Activated naive CD4-positive, alpha-beta T cell treated with anti-CD3 and anti-CD28 coated beads for 36 hours (primary cell): ENCODE results near the gene KIRREL1. TPM values are rescaled to one million over a fixed set of nuclear protein-coding genes. Genes with fewer than 3 reads are reported as not detected.

Experiments
- CTCF ChIA-PET: fragments of 350-600 bp; sonication (Branson Sonifier 250); formaldehyde crosslinking; loops from one replicate; lab custom pipeline; 2021; ENCODE audit warnings: antibody characterized with exemption; lab: Charles Lee
- DNase-seq: peaks from one replicate; pipeline ENCODE4 v3.0.0-alpha.2; 2020
- H3K27ac Mint-ChIP-seq: one replicate; pipeline ENCODE4 v1.8.0; 2021; ENCODE audit warnings: mild to moderate bottlenecking, mixed read lengths
- H3K27me3 Mint-ChIP-seq: one replicate; pipeline ENCODE4 v1.8.0; 2021; ENCODE audit warnings: low read depth, mixed read lengths
- H3K36me3 Mint-ChIP-seq: one replicate; pipeline ENCODE4 v1.8.0; 2021; ENCODE audit warnings: low read depth, mixed read lengths
- H3K4me1 Mint-ChIP-seq: one replicate; pipeline ENCODE4 v1.8.0; 2021; ENCODE audit warnings: low read depth, mixed read lengths
- H3K4me3 Mint-ChIP-seq: one replicate; pipeline ENCODE4 v1.8.0; 2021; ENCODE audit warnings: mild to moderate bottlenecking, moderate library complexity, mixed read lengths
- H3K9me3 Mint-ChIP-seq: one replicate; pipeline ENCODE4 v1.8.0; 2021; ENCODE audit warnings: mixed read lengths
- intact Hi-C: fragments of 100-400 bp; cut with micrococcal nuclease; formaldehyde crosslinking; loops from one replicate; pipeline ENCODE4 v1.15.1; 2023
- total RNA-seq, 2 experiments: library from RNA; stranded (reverse); gene quantifications; one replicate each; pipeline ENCODE4 v1.2.3, GENCODE V29; 2021

KIRREL1 gene
- total RNA-seq, 2 experiments from 2014 or later, result 0.05 TPM; not detected in 1

DNA sequence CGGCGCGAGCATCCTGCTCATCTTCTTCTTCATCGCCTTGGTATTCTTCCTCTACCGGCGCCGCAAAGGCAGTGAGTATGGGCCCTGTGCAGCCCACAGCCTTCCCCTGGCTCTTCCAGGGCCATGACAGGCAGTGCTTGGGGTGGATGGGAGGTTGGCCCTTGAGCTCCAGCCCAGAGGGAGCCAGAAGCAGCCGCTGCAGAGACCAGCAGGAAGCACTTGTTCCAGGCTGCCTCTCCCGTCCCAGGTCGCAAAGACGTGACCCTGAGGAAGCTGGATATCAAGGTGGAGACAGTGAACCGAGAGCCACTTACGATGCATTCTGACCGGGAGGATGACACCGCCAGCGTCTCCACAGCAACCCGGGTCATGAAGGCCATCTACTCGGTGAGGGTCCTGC lies 99.9 kb downstream of the KIRREL1 start:
- intact Hi-C loops, result no loop called here
- H3K27me3 Mint-ChIP-seq, result peaks cover 2% of the 10 kb centered on the region
- H3K4me3 Mint-ChIP-seq, result no peak overlapping the region
- CTCF ChIA-PET, result interaction anchor here (1.4 to 2.5 kb wide), 2 partner anchors 28 to 102 kb away, joined by 6 to 11 read pairs; no protein-coding TSS in a partner anchor
- H3K27ac Mint-ChIP-seq, result no peak overlapping the region
- H3K36me3 Mint-ChIP-seq, result no peaks in the 10 kb centered on the region
- no peaks in the 10 kb centered on the region for H3K4me1 Mint-ChIP-seq
- no peaks in the 10 kb centered on the region for H3K9me3 Mint-ChIP-seq
- DNase-seq, result no peak

DNA sequence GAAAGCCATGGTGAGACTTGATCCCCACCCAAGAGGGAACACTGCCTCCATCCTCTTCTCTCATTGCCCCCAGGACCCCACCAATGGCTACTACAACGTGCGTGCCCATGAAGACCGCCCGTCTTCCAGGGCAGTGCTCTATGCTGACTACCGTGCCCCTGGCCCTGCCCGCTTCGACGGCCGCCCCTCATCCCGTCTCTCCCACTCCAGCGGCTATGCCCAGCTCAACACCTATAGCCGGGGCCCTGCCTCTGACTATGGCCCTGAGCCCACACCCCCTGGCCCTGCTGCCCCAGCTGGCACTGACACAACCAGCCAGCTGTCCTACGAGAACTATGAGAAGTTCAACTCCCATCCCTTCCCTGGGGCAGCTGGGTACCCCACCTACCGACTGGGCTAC lies 101.1 kb downstream of the KIRREL1 start:
- intact Hi-C loops, result loop anchor here (2.0 kb wide), 1 partner anchor 18 kb away; no protein-coding TSS in a partner anchor
- H3K4me1 Mint-ChIP-seq, result no peaks in the 10 kb centered on the region
- H3K9me3 Mint-ChIP-seq, result no peaks in the 10 kb centered on the region
- H3K27ac Mint-ChIP-seq, result no peak overlapping the region
- no peak for DNase-seq
- CTCF ChIA-PET, result interaction anchor here (0.9 to 4.2 kb wide), 2 partner anchors 27 to 30 kb away, joined by 4 to 38 read pairs; no protein-coding TSS in a partner anchor
- H3K4me3 Mint-ChIP-seq, result no peak overlapping the region
- no peaks in the 10 kb centered on the region for H3K36me3 Mint-ChIP-seq
- H3K27me3 Mint-ChIP-seq, result peaks cover 2% of the 10 kb centered on the region

GRCh38 chr1:158095737-158096335 lies 102.4 kb downstream of the KIRREL1 start:
- Mint-ChIP-seq H3K4me3 (no peak overlapping the region), H3K4me1 (no peaks in the 10 kb centered on the region), H3K9me3 (no peaks in the 10 kb centered on the region), H3K36me3 (no peaks in the 10 kb centered on the region), H3K27ac (no peak overlapping the region), H3K27me3 (no peaks in the 10 kb centered on the region)
- peak; percentile 57 for DNase-seq
- CTCF ChIA-PET, result interaction anchor here (0.6 to 4.2 kb wide), 9 partner anchors 9 to 111 kb away, joined by 3 to 38 read pairs (median 5); no protein-coding TSS in a partner anchor
- intact Hi-C loops, result loop anchor here (1.0 to 2.0 kb wide), 3 partner anchors 17 to 29 kb away; no protein-coding TSS in a partner anchor

GRCh38 chr1:158098256-158098655 lies 104.8 kb downstream of the KIRREL1 start:
- Mint-ChIP-seq H3K4me1 (peaks cover 7% of the 10 kb centered on the region), H3K27me3 (no peaks in the 10 kb centered on the region), H3K36me3 (no peaks in the 10 kb centered on the region), H3K4me3 (no peak overlapping the region), H3K27ac (no peak overlapping the region), H3K9me3 (no peaks in the 10 kb centered on the region)
- no peak for DNase-seq
- CTCF ChIA-PET, result interaction anchor here (1.0 to 4.2 kb wide), 5 partner anchors 11 to 26 kb away, joined by 3 to 38 read pairs (median 6); no protein-coding TSS in a partner anchor
- intact Hi-C loops, result no loop called here

- no peak for DNase-seq
- Mint-ChIP-seq H3K36me3 (no peaks in the 10 kb centered on the region), H3K4me1 (peaks cover 7% of the 10 kb centered on the region), H3K27ac (no peak overlapping the region), H3K9me3 (no peaks in the 10 kb centered on the region), H3K27me3 (no peaks in the 10 kb centered on the region), H3K4me3 (no peak overlapping the region)
- CTCF ChIA-PET, result interaction anchor here (1.8 kb wide), 1 partner anchor 26 kb away, joined by 10 read pairs; no protein-coding TSS in a partner anchor
- intact Hi-C loops, result no loop called here
These were observed 105.7 kb downstream of the KIRREL1 start for GRCh38 chr1:158099185-158099584.

- Mint-ChIP-seq H3K4me1 (peaks cover 7% of the 10 kb centered on the region), H3K9me3 (no peaks in the 10 kb centered on the region), H3K27me3 (no peaks in the 10 kb centered on the region), H3K27ac (no peak overlapping the region), H3K4me3 (no peak overlapping the region), H3K36me3 (no peaks in the 10 kb centered on the region)
- intact Hi-C loops, result no loop called here
- DNase-seq, result no peak
- CTCF ChIA-PET, result interaction anchor here (1.8 kb wide), 1 partner anchor 24 kb away, joined by 10 read pairs; no protein-coding TSS in a partner anchor
These were observed 107.1 kb downstream of the KIRREL1 start for GRCh38 chr1:158100498-158100897.

- peaks cover 7% of the 10 kb centered on the region for H3K4me1 Mint-ChIP-seq
- intact Hi-C loops, result no loop called here
- H3K27me3 Mint-ChIP-seq, result no peaks in the 10 kb centered on the region
- DNase-seq, result no peak
- CTCF ChIA-PET, result interaction anchor here (1.0 to 1.2 kb wide), 3 partner anchors 13 to 21 kb away, joined by 3 to 5 read pairs (median 3); no protein-coding TSS in a partner anchor
- H3K4me3 Mint-ChIP-seq, result no peak overlapping the region
- no peak overlapping the region for H3K27ac Mint-ChIP-seq
- no peaks in the 10 kb centered on the region for H3K36me3 Mint-ChIP-seq
- no peaks in the 10 kb centered on the region for H3K9me3 Mint-ChIP-seq
These were observed 108.0 kb downstream of the KIRREL1 start for GRCh38 chr1:158101455-158101854.

DNA sequence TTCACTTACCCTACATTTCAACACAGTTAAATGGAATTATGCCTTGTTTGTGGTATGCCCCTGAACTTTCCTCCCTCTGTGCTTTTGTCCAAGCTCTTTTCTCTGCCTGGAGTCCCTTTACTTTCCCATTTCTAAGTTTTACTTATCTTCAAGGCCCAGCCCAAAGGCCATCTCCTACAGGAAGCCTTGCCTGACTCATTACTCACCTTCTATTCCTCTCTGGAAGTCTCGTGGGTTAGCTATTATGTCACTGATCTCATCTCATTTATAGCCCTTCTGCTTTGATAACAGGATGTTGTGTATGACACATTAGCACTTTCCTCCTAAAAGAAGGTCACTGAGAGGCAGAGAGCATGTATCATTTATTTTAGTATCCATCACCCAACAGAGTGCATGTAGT lies 108.5 kb downstream of the KIRREL1 start:
- H3K4me1 Mint-ChIP-seq, result peaks cover 7% of the 10 kb centered on the region
- intact Hi-C loops, result no loop called here
- DNase-seq, result no peak
- H3K9me3 Mint-ChIP-seq, result no peaks in the 10 kb centered on the region
- no peaks in the 10 kb centered on the region for H3K36me3 Mint-ChIP-seq
- H3K27ac Mint-ChIP-seq, result no peak overlapping the region
- H3K4me3 Mint-ChIP-seq, result no peak overlapping the region
- CTCF ChIA-PET, result interaction anchor here (1.0 to 1.2 kb wide), 3 partner anchors 12 to 21 kb away, joined by 3 to 5 read pairs (median 3); no protein-coding TSS in a partner anchor
- H3K27me3 Mint-ChIP-seq, result no peaks in the 10 kb centered on the region

DNA sequence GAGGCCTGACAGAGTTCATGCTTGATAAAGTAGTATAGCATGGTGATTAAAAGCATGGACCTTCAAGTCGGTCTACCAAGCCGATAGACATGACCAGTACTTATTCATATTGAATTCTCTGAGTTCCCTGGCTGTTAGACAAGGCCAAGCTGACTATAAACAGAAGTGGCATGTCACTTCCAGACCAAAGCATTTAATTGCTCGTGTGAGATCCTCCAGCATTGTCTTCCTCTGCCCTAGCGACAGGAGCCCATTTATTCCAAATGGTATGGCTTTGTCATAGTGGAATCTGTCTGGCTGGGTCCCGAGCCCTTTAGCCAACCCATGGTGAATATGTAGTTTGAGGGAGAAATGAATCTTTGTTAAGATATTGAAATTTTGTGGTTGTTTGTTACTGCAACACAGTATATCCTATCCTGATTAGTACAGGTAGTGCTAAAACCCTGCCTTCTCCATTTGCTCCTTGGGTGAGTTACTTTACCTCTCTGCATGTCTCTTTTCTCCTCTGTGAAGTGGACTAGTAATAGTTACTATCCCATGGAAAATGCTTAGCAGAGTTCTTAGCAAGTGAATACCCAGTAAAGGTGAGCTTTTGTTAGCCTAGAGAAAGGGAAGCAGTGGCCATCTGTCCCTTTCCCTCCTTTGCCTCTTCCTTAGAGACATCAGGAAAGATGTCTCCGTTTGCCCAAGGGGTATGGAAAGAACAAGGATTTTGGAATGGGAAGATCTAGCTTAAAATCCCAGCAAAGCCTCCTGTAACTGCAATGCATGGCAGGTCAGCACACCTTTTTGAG lies 109.6 kb downstream of the KIRREL1 start:
- DNase-seq, result no peak
- Mint-ChIP-seq H3K27ac (no peak overlapping the region), H3K4me1 (peaks cover 7% of the 10 kb centered on the region)

DNA sequence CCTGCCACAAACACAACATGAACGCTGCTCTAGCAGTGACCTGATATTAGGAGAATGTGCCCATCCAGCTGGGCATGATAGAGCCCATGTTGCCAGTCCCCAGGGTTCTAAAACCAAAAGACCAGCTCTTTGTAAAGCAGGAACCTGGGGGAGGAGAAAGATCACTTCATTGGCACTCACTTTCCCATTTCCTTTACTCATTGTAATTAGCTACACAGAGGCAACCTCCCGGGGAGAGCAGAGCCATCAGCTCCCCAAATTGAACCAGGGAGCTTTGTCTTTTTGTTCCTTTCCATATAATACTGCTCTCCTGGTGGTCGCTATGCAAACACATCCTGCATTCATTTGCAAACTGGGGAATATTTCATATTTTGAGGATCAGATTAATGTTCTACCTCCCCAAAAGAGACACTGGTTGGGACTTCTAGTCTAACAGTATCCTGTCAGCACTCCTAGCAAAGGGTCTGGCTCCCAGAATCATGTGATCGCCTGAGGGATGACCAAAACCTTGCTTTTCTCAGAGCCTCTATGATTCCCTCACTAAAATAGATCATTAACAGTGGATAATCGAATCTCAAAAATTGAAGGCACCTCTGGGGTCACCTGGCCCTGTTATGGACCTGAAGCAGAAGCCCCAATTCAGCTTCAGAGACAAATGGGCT lies 110.5 kb downstream of the KIRREL1 start:
- no peaks in the 10 kb centered on the region for H3K27me3 Mint-ChIP-seq
- CTCF ChIA-PET, result interaction anchor here (1.1 to 1.4 kb wide), 6 partner anchors 8 to 140 kb away, joined by 3 to 5 read pairs (median 4); no protein-coding TSS in a partner anchor
- DNase-seq, result no peak
- intact Hi-C loops, result no loop called here
- H3K9me3 Mint-ChIP-seq, result no peaks in the 10 kb centered on the region
- H3K36me3 Mint-ChIP-seq, result no peaks in the 10 kb centered on the region
- H3K27ac Mint-ChIP-seq, result no peak overlapping the region
- H3K4me1 Mint-ChIP-seq, result peaks cover 7% of the 10 kb centered on the region
- H3K4me3 Mint-ChIP-seq, result no peak overlapping the region

More for the DNA sequence above, 109.6 kb downstream of the KIRREL1 start:
- H3K36me3 Mint-ChIP-seq, result no peaks in the 10 kb centered on the region
- CTCF ChIA-PET, result interaction anchor here (1.2 to 1.4 kb wide), 4 partner anchors 11 to 139 kb away, joined by 3 to 5 read pairs (median 4); no protein-coding TSS in a partner anchor
- no peak overlapping the region for H3K4me3 Mint-ChIP-seq
- no peaks in the 10 kb centered on the region for H3K27me3 Mint-ChIP-seq
- H3K9me3 Mint-ChIP-seq, result no peaks in the 10 kb centered on the region
- intact Hi-C loops, result no loop called here

- no peak for DNase-seq
- Mint-ChIP-seq H3K27me3 (no peaks in the 10 kb centered on the region), H3K4me1 (peaks cover 7% of the 10 kb centered on the region), H3K36me3 (no peaks in the 10 kb centered on the region), H3K4me3 (no peak overlapping the region), H3K9me3 (no peaks in the 10 kb centered on the region), H3K27ac (no peak overlapping the region)
- CTCF ChIA-PET, result interaction anchor here (0.5 to 1.2 kb wide), 5 partner anchors 9 to 114 kb away, joined by 3 to 4 read pairs (median 4); no protein-coding TSS in a partner anchor
- intact Hi-C loops, result no loop called here
These were observed 111.4 kb downstream of the KIRREL1 start for GRCh38 chr1:158104891-158105290.
